NB4 (cell line): ENCODE data around the gene VAT1.
"Not testable (repeated sequence)": the region's sequence is repeated elsewhere in the genome, so short reads cannot be mapped to it uniquely, and the experiment has no call there.

Source experiments
- DNase-seq: peaks from one replicate; pipeline ENCODE4 v3.0.0; 2010; ENCODE audit warnings: low read depth
- H3K4me3 ChIP-seq: one replicate; pipeline ENCODE4 v1.5.1; 2011; ENCODE audit warnings: mild to moderate bottlenecking, low read depth, low read length, moderate library complexity
- MYC ChIP-seq: IDR thresholded peaks from 2 replicates; pipeline ENCODE4 v1.6.1; 2011; ENCODE audit warnings: low read depth, low read length
- POLR2A ChIP-seq: IDR thresholded peaks from 2 replicates; pipeline ENCODE4 v1.6.1; 2011; ENCODE audit warnings: mild to moderate bottlenecking; ENCODE audit not compliant: insufficient read length; ENCODE audit errors: extremely low read depth
- TF ChIP-seq, protein P1 (sequence below): IDR thresholded peaks from one replicate; pipeline ENCODE4 v1.5.1; 2012; ENCODE audit warnings: low read depth, low read length
- TF ChIP-seq, protein P2 (sequence below): IDR thresholded peaks from 2 replicates; pipeline ENCODE4 v1.6.1; 2011; ENCODE audit warnings: low read depth, low read length

VAT1 gene

GRCh38 chr17:43013296-43013695 lies 8.9 kb downstream of the VAT1 start:
- TF ChIP-seq, protein P1, sequence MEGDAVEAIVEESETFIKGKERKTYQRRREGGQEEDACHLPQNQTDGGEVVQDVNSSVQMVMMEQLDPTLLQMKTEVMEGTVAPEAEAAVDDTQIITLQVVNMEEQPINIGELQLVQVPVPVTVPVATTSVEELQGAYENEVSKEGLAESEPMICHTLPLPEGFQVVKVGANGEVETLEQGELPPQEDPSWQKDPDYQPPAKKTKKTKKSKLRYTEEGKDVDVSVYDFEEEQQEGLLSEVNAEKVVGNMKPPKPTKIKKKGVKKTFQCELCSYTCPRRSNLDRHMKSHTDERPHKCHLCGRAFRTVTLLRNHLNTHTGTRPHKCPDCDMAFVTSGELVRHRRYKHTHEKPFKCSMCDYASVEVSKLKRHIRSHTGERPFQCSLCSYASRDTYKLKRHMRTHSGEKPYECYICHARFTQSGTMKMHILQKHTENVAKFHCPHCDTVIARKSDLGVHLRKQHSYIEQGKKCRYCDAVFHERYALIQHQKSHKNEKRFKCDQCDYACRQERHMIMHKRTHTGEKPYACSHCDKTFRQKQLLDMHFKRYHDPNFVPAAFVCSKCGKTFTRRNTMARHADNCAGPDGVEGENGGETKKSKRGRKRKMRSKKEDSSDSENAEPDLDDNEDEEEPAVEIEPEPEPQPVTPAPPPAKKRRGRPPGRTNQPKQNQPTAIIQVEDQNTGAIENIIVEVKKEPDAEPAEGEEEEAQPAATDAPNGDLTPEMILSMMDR = no peak
- TF ChIP-seq, protein P2, sequence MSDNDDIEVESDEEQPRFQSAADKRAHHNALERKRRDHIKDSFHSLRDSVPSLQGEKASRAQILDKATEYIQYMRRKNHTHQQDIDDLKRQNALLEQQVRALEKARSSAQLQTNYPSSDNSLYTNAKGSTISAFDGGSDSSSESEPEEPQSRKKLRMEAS = no peak
- TF ChIP-seq POLR2A (no peak), MYC (no peak)
- DNase-seq = no peak

GRCh38 chr17:43011728-43012472 lies 10.3 kb downstream of the VAT1 start:
- TF ChIP-seq MYC = no peak
- TF ChIP-seq, protein P2 = no peak
- TF ChIP-seq, protein P1 = no peak
- no peak for TF ChIP-seq POLR2A
- no peak for DNase-seq
- H3K4me3 ChIP-seq = no peak overlapping the region

More at GRCh38 chr17:43013296-43013695, 8.9 kb downstream of the VAT1 start:
- no peak overlapping the region for H3K4me3 ChIP-seq

- TF ChIP-seq, protein P1 = no peak
- TF ChIP-seq POLR2A (no peak), MYC (no peak)
- TF ChIP-seq, protein P2 = no peak
- H3K4me3 ChIP-seq = no peak overlapping the region
- no peak for DNase-seq
These were observed 11.4 kb downstream of the VAT1 start for GRCh38 chr17:43010667-43011308.

DNA sequence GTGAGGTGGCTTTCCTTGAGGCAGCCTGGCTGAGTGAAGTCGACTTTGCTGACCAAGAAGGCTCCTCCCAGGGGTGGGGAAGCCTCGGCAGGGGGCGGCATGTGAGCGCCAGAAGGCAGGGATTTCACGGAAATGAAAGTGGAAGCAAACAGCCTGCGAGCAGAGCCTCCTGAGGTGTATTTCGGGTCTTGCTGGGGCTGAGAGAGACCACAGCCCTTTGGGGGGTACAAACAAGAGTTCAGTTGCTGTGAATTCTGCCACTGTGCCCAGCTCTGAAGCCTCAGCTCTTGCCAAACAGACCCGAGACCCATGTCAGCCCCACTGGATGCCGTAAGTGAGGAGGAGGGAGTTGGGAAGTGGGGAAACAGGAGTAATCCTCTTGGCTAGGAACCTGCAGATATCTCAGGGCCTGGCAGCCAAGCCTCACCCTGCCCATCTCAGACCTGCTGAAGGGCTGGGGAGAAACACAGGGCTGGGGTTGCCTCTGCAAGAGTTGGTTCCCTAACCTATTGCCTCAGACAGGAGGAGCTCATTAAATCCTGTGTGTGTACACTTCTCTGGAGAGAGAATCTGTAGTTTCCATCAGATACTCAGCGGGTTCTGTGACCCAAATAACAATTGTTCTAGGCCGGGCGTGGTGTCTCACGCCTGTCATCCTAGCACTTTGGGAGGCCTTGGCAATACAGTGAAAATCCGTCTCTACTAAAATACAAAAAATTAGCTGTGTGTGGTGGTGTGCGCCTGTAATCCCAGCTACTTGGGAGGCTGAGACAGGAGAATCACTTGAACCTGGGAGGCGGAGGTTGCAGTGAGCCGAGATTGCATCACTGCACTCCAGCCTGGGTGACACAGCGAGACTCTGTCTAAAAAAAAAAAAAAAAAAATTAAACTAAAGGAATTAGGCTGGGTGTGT lies 15.3 kb downstream of the VAT1 start, which contains the start of gene IFI35:
IFI35 (plus strand) TSS at position 146 of the 913 bp plus-strand sequence; CDS start at position 310, 164 bp downstream.
- TF ChIP-seq, protein P1 = peak; percentile 37
- TF ChIP-seq, protein P2 = peak; percentile 51; the same call in 1 of the 2 replicates
- TF ChIP-seq MYC (no peak), POLR2A (peak; percentile 34)
- peak; percentile 87 for DNase-seq
- H3K4me3 ChIP-seq = peak within 1 kb of the TSS; percentile 64

GRCh38 chr17:43003542-43004172 lies 18.5 kb downstream of the VAT1 start:
- no peak overlapping the region for H3K4me3 ChIP-seq
- DNase-seq = no peak
- TF ChIP-seq, protein P2 = no peak
- TF ChIP-seq POLR2A = peak; percentile 14

DNA sequence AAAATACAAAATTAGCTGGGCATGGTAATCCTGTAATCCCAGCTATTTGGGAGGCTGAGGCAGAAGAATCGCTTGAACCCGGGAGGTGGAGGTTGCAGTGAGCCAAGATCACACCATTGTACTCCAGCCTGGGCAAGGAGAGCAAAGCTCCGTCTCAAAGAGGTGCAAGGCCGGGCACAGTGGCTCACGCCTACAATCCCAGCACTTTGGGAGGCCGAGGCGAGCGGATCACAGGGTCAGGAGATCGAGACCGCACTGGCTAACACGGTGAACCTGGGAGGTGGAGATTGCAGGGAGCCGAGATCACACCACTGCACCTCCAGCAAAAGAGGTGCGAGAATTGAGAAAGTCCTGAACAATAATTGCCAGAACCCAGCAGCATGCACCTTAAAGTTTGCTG lies 21.3 kb downstream of the VAT1 start:
- H3K4me3 ChIP-seq, DNase-seq: not testable (repeated sequence)
